Endometrial microvascular endothelial cells (primary cell): ENCODE measurements around the gene DOP1A. TPM values are rescaled to one million over a fixed set of nuclear protein-coding genes. Genes with fewer than 3 reads are reported as not detected.
"Not testable (repeated sequence)": the region's sequence is repeated elsewhere in the genome, so short reads cannot be mapped to it uniquely, and the experiment has no call there.

ENCODE experiments used
- in situ Hi-C: cut with HindIII; loops from 2 replicates; pipeline ENCODE4 v1.10.0; 2017; ENCODE audit warnings: low sequenced_read_pairs, low pct_unique_long_range_greater_than_20kb; ENCODE audit errors: inconsistent ontology term
- total RNA-seq: library from RNA; depleted of rRNA; stranded (reverse); fragments of >200 nt; gene quantifications from one replicate; pipeline ENCODE4 v1.2.3, GENCODE V29; 2015; ENCODE audit errors: inconsistent ontology term

Gene DOP1A
- total RNA-seq, 1 donor from 2014 or later: 15.1 TPM

GRCh38 chr6:83190626-83191025 lies 123.2 kb downstream of the DOP1A start:
- in situ Hi-C loops: no loop called here

GRCh38 chr6:83191974-83192373 lies 124.5 kb downstream of the DOP1A start:
- in situ Hi-C loops: not testable (repeated sequence)

DNA sequence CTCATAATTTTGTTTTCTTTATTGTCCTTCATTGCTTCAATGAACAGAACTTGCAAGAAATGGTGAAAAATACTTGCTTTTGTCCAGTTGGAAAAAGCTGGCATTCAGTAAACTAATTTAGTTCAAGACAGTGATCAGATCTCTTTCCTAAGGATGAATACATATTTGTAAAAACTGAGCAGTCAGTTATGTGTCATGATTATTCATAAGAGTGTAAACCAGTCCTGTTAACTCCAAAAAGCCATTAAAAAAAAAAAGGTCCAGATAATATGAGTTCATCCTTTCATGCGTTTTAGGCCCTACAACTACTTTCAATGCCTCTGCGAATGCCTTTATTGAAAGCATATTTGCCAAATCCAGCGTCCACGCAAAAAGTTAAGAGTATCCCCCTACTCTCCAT lies 125.0 kb downstream of the DOP1A start:
- in situ Hi-C loops: no loop called here

- in situ Hi-C loops: no loop called here
Measured at GRCh38 chr6:83192871-83193746, 125.6 kb downstream of the DOP1A start, which contains the start of the genes PGM3 and RWDD2A. Gene PGM3 (minus strand): TSS chr6:83193265. CDS start chr6:83191012, 2,253 bp downstream. Gene RWDD2A (plus strand): TSS chr6:83193357. CDS start chr6:83194452, 1,095 bp downstream.

- in situ Hi-C loops: no loop called here
Measured at GRCh38 chr6:83193747-83194566, 126.5 kb downstream of the DOP1A start.

DNA sequence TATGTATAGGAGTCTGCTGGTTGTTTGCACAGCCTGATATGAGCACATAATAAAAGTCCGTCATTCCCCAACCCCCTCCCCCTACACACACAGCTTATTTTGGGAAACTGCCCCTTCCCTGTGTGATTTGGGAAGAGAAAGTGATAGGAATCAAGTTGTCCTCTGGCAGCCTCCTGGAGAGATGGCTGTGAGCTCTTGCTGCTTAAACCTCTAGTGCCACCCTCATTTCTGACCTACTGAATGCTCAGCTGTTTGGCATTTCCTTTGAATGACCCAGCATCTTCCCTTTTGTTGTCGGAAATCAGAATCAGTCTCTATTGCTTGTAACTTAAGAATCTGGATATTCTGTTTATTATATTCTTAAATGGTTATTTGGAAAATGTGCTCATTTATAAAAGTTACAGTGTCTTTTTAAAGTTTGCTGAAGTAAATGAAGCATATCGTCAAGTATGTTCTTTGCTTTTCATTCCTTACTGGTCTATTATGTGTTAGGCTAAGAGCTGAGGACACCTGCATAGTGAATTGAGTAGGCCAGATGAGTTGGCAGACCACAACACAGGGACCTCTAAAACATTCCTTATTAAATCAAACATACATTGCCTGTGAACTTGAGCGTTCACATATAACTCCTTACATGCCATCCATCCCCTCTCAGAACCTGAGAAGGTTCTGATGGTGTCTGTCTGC lies 131.2 kb downstream of the DOP1A start:
- in situ Hi-C loops: no loop called here

DNA sequence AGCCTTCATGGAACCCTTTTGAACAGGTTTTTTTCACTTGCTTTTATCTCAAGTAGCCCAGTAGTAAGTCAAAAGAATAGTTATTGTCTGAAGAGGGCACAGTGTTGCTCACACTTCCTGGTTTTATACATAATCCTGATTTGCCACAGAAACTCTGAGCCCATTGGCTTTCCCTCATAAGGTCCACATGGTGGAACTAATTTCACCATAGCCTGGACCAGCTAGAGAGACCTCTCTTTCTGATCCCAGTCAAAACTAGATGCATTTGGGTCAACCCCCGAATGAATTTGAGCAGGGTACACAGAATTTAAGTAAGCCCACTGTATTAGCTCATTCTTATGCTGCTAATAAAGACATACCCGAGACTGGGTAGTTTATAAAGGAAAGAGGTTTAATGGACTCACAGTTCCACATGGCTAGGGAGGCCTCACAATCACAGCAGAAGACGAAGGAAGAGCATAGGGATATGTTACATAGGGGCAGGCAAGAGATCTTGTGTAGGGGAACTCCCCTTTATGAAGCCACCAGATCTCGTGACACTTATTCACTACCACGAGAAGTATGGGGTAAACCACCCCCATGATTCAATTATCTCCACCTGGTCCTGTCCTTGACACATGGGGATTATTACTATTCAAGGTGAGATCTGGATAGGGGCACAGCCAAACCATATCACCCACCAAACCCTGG lies 131.8 kb downstream of the DOP1A start:
- in situ Hi-C loops: no loop called here

DNA sequence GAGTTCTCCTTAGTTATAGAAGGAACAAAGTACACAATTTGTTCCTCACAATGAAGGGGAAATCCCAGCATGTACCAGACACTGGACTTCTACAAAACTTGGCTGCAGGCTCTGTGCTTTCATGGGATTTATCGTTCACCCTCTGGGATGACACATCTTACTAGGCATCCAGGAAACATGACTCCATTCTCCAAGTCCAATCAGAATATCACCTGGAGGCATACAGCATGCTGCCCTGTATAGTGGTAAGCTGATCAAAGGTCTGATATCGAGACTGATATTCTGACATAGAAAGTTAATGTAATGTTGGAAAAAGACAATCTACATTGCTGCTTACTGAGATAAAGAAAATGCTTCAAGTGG lies 132.4 kb downstream of the DOP1A start:
- in situ Hi-C loops: loop anchor here (25.0 kb wide), 1 partner anchor 212 kb away; no protein-coding TSS in a partner anchor

- in situ Hi-C loops: loop anchor here (25.0 kb wide), 1 partner anchor 210 kb away; no protein-coding TSS in a partner anchor
Measured at GRCh38 chr6:83202031-83202430, 134.6 kb downstream of the DOP1A start.

DNA sequence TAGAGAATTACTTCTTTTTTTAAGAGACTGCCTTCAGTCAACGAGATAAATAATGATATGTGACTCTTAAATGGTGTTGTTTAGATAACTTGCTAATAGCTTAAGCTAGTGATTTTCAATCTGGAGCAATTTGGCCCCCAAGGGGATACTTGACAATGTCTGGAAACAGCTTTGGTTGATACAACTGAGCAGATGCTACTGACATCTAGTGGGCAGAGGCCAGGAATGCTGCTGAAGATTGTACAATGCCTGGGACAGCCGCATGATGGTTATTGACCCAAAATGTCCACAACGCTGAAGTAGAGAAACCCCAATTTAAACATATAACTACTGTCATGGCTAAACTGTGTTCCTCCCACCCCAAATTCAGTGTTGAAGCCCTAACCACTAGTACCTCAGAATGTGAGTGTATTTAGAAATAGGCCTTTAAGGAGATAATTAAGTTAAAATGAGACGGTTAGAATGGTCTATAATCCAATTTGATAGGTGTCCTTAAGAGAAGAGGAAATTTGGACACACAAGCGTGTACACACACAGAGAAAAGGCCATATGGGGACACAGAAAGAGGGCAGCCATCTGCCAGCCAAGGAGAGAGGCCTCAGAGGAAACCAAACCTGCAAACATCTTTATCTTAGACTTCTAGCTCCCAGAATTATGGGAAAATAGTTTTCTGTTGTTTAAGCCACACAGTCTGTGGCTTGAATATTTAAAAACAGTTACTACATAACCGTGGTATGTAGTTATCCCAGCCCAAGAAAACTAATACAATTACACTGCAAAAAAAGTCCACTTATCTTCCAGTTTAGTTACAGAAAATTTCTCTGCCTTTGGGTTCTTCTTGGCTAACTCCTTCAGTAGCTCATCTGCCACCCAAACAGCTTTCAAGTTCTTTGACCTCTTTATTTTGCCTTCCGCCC lies 147.9 kb downstream of the DOP1A start:
- in situ Hi-C loops: loop anchor here (5.0 to 25.0 kb wide), 2 partner anchors 197 to 297 kb away; partner anchors contain the start of gene PRSS35

DNA sequence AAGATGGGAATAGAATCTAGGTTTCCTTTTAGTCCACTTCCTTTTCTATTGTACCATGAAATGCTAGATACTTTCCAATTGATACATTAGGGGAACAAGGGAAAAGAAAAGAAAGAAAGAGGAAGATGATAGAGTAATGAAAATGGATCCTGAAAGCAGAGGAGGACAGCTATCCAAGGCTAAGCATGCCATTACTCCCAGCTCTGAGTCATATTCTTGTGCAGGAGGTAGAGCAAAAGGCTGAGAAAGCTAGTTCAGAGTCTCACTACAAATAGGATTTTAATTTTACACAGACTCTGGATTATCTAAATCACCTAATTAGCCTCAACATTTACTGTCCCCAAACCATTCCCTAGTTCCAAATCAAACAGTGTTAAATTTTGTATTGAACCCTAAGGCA lies 149.3 kb downstream of the DOP1A start:
- in situ Hi-C loops: loop anchor here (5.0 to 25.0 kb wide), 2 partner anchors 195 to 295 kb away; partner anchors contain the start of gene PRSS35

Other genes starting within 250 kb of the DOP1A start
- 10.7 TPM for gene UBE3D, start 1.8 kb upstream of the DOP1A start, total RNA-seq
- gene PGM3, start 125.6 kb downstream of the DOP1A start, total RNA-seq: 54.1 TPM
- 2.3 TPM for gene RWDD2A, start 125.7 kb downstream of the DOP1A start, total RNA-seq